ENCODE measurements around the gene OPN1MW3.

OPN1MW3 gene

DNA sequence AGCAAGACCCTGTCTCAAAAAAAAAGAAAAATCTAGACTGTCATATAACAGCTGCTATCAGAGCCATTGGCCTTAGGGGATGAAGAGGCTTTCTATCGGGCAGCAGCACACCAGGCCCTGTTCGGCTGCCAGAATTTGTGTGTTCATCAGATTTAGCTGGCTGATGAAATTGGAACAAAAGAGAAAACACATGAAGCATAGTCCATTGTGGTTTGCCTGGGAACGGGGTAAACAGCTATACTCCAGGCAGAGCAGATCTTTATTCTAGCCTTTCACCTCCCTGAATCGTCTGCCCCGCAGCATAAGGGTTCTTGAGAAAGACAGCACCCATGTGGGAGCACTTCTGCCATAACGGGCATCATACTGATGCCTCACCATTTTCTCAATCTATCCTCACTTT, 49.8 kb downstream of the OPN1MW3 start:
- Histone ChIP-seq H2AFZ (ENCODE audit: low read depth) (no peak overlapping the region), H3K79me2 (ENCODE audit: insufficient read depth, low read depth) (no peaks in the 10 kb centered on the region), H3K4me1 (ENCODE audit: low read depth, poor library complexity, severe bottlenecking) (no peaks in the 10 kb centered on the region), H3K27ac (no peak overlapping the region), H4K20me1 (ENCODE audit: insufficient read depth) (no peaks in the 10 kb centered on the region), H3K4me2 (no peak overlapping the region), H3K27me3 (ENCODE audit: insufficient read depth, low read depth) (no peaks in the 10 kb centered on the region), H3K36me3 (ENCODE audit: insufficient read depth) (no peaks in the 10 kb centered on the region), H3K4me3 (IDR thresholded peaks at IDR 0.05; ENCODE audit: insufficient read depth, low read depth, low read length) (no peak overlapping the region), H3K9ac (no peak overlapping the region)
- TF ChIP-seq, protein P1, sequence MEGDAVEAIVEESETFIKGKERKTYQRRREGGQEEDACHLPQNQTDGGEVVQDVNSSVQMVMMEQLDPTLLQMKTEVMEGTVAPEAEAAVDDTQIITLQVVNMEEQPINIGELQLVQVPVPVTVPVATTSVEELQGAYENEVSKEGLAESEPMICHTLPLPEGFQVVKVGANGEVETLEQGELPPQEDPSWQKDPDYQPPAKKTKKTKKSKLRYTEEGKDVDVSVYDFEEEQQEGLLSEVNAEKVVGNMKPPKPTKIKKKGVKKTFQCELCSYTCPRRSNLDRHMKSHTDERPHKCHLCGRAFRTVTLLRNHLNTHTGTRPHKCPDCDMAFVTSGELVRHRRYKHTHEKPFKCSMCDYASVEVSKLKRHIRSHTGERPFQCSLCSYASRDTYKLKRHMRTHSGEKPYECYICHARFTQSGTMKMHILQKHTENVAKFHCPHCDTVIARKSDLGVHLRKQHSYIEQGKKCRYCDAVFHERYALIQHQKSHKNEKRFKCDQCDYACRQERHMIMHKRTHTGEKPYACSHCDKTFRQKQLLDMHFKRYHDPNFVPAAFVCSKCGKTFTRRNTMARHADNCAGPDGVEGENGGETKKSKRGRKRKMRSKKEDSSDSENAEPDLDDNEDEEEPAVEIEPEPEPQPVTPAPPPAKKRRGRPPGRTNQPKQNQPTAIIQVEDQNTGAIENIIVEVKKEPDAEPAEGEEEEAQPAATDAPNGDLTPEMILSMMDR (conservative IDR thresholded peaks at IDR 0.05; ENCODE audit: low read depth, low read length) = no peak

DNA sequence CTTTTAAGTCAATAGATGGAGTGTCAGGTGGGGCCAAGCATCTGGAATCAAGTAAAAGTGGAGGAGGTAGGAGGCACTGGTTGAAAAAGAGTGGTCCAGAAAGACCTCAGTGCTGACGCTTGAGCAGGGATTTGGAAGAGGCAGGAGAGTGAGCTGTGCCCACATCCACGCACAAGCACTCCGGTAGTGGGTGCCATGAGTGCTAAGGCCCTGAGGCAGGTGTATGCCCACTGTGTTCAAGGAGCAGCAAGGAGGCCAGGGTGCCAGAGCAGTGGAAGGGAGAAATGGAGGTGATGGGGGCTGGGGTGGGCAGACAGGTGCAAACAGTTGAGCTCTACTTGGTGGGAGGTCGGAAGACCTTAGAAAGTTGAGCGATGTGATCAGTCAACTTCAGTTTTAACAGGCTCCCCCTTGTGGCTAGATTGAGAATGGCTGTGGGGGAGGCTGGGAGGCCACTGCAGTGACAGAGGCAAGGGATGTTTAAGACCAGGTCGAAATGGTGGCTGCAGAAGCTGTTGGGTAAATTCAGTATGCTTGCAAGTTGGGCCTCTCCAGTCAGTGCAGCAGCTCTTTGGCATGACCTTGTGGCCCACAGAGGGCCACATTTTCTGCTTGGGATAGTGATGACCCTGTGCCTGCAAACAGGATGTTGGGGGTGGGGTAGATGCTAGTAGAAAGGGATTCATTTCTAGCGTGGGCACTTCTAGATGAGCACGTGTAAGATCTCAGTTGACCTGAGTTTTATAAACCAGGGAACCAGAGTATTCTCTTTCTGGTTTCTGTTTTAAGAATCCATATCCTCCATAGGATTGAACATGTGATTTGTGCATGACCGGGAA, 50.9 kb downstream of the OPN1MW3 start:
- Histone ChIP-seq H3K4me1 (ENCODE audit: low read depth, poor library complexity, severe bottlenecking) (no peaks in the 10 kb centered on the region), H3K4me2 (no peak overlapping the region), H3K4me3 (IDR thresholded peaks at IDR 0.05; ENCODE audit: insufficient read depth, low read depth, low read length) (no peak overlapping the region), H3K27ac (no peak overlapping the region), H3K9ac (no peak overlapping the region), H4K20me1 (ENCODE audit: insufficient read depth) (no peaks in the 10 kb centered on the region), H3K79me2 (ENCODE audit: insufficient read depth, low read depth) (no peaks in the 10 kb centered on the region), H2AFZ (ENCODE audit: low read depth) (peak overlapping the region; percentile 19; the same call in 1 of the 2 replicates), H3K27me3 (ENCODE audit: insufficient read depth, low read depth) (no peaks in the 10 kb centered on the region), H3K36me3 (ENCODE audit: insufficient read depth) (no peaks in the 10 kb centered on the region)
- TF ChIP-seq, protein P1 (conservative IDR thresholded peaks at IDR 0.05; ENCODE audit: low read depth, low read length) = peak; percentile 80

DNA sequence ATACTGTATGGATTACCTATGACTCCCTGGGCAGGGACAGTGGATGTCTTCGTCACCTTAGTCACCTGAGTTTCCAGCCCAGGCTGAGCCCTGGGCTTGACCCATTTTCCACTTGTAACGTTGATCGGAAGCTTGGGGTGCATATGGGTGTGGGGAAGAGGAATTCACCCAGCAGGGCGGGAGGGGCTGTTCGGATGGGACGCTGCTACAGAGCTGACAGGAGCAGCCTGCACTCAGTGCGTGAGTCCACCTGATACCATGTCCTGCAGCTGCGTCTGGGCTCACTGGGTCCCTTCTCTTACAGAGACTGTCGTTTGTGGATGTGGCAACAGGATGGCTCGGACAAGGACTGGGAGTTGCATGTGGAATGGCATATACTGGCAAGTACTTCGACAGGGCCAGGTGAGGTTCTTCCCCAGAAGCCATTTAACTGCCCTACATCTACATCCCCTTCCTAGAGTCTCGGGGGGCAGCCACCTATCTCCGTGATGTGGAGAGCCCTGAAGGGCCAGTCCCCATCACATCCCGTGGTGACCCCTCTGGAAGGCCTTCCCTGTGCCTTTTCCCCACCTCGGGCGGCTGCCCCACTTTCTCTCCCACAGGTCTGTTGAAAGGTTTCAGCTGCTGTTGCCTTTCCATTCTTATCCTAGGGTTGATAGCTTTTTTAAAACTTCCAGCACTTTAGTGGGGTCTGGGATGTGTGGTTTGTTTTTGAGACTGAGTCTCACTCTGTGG, 51.8 kb downstream of the OPN1MW3 start:
- H3K79me2 ChIP-seq (ENCODE audit: insufficient read depth, low read depth) = no peaks in the 10 kb centered on the region
- H2AFZ ChIP-seq (ENCODE audit: low read depth) = no peak overlapping the region
- H3K27ac ChIP-seq = no peak overlapping the region
- no peak overlapping the region for H3K4me2 ChIP-seq
- H3K4me3 ChIP-seq (IDR thresholded peaks at IDR 0.05; ENCODE audit: insufficient read depth, low read depth, low read length) = no peak overlapping the region
- TF ChIP-seq, protein P1 (conservative IDR thresholded peaks at IDR 0.05; ENCODE audit: low read depth, low read length) = no peak
- H3K27me3 ChIP-seq (ENCODE audit: insufficient read depth, low read depth) = no peaks in the 10 kb centered on the region
- no peaks in the 10 kb centered on the region for H3K36me3 ChIP-seq (ENCODE audit: insufficient read depth)
- no peak overlapping the region for H3K9ac ChIP-seq
- H4K20me1 ChIP-seq (ENCODE audit: insufficient read depth) = no peaks in the 10 kb centered on the region
- no peaks in the 10 kb centered on the region for H3K4me1 ChIP-seq (ENCODE audit: low read depth, poor library complexity, severe bottlenecking)

DNA sequence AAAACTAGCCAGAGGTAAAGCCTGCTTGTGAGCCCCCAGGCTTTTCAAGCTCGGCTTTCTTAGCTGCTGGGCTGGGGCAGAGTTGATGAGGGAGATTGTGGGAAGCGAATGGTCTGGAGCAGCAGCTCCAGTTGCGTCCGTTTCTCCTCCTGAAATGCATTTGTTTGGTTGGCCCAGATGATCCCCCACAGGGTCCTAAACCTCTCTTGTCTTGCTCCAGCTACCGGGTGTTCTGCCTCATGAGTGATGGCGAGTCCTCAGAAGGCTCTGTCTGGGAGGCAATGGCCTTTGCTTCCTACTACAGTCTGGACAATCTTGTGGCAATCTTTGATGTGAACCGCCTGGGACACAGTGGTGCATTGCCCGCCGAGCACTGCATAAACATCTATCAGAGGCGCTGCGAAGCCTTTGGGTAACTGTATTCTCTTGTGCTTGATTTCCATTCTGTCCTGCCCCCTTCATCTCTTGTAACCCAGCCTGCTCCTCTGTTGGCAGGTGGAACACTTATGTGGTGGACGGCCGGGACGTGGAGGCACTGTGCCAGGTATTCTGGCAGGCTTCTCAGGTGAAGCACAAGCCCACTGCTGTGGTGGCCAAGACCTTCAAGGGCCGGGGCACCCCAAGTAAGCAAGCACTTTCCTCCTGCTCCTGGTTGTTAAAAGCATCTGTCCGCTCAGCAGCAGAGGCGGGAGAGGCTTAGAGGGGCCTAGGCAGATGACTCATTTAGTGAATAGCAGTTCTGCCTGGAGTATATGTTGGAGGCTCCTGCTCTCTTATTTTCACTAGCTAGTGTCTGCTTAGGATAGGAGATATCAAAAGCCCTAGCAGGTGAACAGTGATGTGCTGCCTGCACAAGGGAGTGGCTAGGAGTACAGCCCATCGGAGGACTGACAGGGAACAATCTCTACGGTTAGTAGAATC, 53.5 kb downstream of the OPN1MW3 start:
- H3K79me2 ChIP-seq (ENCODE audit: insufficient read depth, low read depth) = no peaks in the 10 kb centered on the region
- H2AFZ ChIP-seq (ENCODE audit: low read depth) = no peak overlapping the region
- no peaks in the 10 kb centered on the region for H3K27me3 ChIP-seq (ENCODE audit: insufficient read depth, low read depth)
- no peaks in the 10 kb centered on the region for H4K20me1 ChIP-seq (ENCODE audit: insufficient read depth)
- no peak overlapping the region for H3K4me2 ChIP-seq
- TF ChIP-seq, protein P1 (conservative IDR thresholded peaks at IDR 0.05; ENCODE audit: low read depth, low read length) = no peak
- H3K27ac ChIP-seq = no peak overlapping the region
- H3K4me1 ChIP-seq (ENCODE audit: low read depth, poor library complexity, severe bottlenecking) = no peaks in the 10 kb centered on the region
- H3K4me3 ChIP-seq (IDR thresholded peaks at IDR 0.05; ENCODE audit: insufficient read depth, low read depth, low read length) = no peak overlapping the region
- no peak overlapping the region for H3K9ac ChIP-seq
- H3K36me3 ChIP-seq (ENCODE audit: insufficient read depth) = no peaks in the 10 kb centered on the region

Measured in KMS-11 (cell line).